H7 (cell line): ENCODE data around the gene ITIH3. TPM values are rescaled to one million over a fixed set of nuclear protein-coding genes. Genes with fewer than 3 reads are reported as not detected.
A peak's percentile ranks its signal among the peaks of the same experiment; 100 is the strongest.

Experiments used
- DNase-seq: peaks from one replicate; pipeline ENCODE4 v3.0.0; 2012
- H3K27me3 ChIP-seq: 2 replicates; pipeline ENCODE4 v1.6.0; 2011; ENCODE audit warnings: mild to moderate bottlenecking, low read length; ENCODE audit not compliant: control insufficient read depth, insufficient read depth
- H3K36me3 ChIP-seq: replicated peaks from 2 replicates; pipeline ENCODE4 v1.5.1; 2011; ENCODE audit warnings: low read length; ENCODE audit not compliant: control insufficient read depth, insufficient read depth
- H3K4me3 ChIP-seq: 2 replicates; pipeline ENCODE4 v1.5.1; 2011; ENCODE audit warnings: low read depth, mild to moderate bottlenecking, control low read depth, low read length, moderate library complexity; ENCODE audit not compliant: insufficient read depth
- total RNA-seq: library from RNA; depleted of rRNA; stranded (reverse); fragments of >200 nt; shearing (Covaris generic); gene quantifications from 2 replicates; pipeline ENCODE4 v1.2.3, GENCODE V29; 2014

The ITIH3 gene
- total RNA-seq, 1 experiment from 2014 or later: not detected

DNA sequence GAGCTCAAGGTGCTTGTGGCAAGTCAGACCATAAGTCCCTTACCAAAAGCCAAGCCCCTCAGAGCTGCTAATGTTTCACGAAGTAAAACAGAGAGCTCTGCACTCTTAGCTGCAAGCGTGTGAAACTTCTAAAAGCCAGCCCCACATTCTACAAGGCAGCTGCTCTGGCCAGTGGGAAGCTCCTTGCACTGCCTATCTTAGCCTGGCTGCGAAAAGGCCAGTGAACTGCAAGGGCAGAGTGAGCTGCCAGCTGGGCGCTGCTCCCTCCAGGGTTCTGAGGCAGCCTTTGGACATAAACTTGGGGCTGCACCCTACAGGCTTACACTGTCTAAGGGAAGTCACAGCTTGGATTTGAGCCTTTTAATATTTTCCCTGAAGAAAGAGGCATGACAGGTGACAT, 42.4 kb downstream of the ITIH3 start:
- no peak for DNase-seq
- Histone ChIP-seq H3K36me3 (peaks cover 4% of the 10 kb centered on the region), H3K27me3 (no peaks in the 10 kb centered on the region), H3K4me3 (no peak overlapping the region)

DNA sequence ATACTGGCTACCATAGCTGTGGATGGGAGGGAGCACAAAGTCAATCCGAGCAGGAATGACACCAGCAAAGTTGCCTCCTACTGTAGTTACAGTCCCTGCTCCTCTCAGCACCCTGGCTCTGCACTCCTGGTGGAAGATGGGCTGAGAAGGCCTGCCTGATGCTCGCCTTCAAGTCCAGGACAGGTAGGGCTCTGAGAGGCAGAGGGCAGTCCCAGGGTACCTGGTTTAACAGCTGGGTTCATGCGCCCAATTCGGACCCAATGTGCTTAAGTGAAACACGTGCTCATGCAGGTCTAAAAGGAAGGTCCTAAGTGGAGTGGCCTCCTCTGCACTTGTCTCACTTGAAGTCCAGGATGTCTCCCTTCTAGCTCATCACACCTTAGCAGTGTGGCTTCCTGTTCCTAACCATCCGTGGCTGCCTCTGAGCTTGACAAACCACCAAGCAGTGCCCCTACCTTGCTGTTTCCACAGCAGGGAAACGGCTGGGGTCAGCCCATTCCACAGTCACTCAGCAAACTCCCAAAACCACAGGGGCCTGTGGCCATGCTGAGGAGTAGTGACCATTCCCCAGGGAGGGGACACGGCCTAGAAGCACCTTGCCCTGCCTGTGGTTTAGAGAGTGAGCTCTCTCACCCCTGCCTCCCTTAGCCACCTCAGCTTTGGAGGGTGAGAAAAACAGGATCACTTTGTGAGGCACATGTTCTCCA, 44.1 kb downstream of the ITIH3 start:
- peaks cover 6% of the 10 kb centered on the region for H3K36me3 ChIP-seq
- no peak for DNase-seq
- no peak overlapping the region for H3K4me3 ChIP-seq
- H3K27me3 ChIP-seq: no peaks in the 10 kb centered on the region

DNA sequence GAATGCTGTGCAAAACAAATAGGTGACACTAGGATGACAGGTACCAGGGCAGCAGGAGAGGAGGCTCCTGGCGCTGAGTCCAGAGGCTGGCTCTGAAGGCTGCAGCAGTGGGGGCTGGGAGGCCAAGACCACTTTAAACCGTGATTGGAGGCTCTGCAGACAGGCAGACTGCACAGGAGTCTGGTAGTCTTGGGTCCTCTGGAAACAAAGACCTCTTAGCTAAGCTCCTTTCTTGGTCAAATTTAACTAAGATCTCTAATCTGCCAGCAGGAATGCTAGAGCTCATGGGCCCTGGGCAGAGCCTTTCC, 44.6 kb downstream of the ITIH3 start:
- DNase-seq: no peak
- no peaks in the 10 kb centered on the region for H3K27me3 ChIP-seq
- peaks cover 6% of the 10 kb centered on the region for H3K36me3 ChIP-seq
- no peak overlapping the region for H3K4me3 ChIP-seq

DNA sequence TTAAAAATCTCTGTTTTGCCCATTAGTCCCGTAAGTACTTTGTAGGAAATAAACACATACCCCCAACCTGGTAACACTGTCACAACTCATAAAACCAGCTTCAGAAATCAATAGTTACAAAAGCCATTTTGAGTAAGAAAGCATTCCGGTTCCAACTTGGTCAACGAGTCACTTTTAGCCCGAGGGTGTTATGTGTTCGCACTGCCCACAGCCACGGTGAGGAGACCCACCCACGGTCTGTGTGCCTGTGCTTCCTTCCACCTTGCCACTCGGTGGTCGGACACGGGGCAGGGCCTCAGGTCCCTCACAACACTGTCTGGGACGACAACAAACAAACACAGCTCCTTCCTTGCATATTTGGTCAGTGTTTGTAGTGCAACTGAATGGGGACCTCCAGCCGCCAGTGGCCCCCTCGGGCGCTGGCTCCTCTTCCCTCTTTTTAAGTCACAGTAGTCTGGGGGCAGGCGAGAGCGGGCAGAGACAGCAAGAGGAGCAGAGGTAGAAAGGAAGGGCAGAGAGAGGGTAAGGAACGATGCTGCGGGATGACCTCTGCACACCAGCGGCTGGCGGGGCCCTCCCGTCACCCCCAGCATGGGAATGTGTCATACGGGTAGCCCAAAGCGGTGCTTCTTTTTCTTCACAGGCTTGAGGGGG, 45.4 kb downstream of the ITIH3 start:
- H3K27me3 ChIP-seq: no peaks in the 10 kb centered on the region
- no peak overlapping the region for H3K4me3 ChIP-seq
- peaks cover 6% of the 10 kb centered on the region for H3K36me3 ChIP-seq
- no peak for DNase-seq

DNA sequence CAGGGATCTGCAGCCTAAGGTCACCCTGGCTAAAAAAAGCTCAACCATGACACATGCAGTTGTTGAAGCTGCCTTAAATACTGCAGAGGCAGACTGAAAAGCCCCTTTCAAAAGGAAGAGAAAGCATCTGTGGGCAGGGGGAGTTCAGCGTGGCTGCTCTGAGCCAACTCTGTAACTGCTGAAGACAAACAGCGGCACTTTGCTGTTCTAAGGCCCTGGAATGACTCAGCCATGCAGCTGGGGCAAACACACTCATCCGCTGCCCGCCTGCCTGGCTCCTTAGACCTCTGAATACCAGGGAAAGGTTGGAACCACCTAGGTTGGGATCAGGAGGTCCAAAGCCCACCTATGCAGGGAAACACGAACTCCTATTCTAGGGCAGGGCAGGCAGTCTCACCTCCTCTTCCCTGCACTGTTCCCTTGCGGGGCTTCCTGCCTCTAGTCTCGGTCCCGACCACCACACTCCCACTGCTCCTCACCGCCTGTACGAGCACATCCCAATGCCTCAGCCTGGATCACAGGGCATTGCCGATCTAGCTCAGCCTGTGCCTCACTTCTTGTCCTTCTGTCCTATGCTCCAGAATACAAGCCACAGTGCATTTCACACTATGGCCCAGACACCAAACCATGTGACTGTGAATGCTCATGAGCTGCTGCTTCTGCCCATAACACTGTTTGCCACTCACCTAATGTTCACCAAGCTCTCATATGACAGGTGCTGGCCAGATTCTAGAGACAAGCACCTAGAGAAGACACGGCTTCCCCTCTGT, 46.8 kb downstream of the ITIH3 start:
- Histone ChIP-seq H3K36me3 (peaks cover 6% of the 10 kb centered on the region), H3K27me3 (no peaks in the 10 kb centered on the region), H3K4me3 (no peak overlapping the region)
- DNase-seq: no peak

DNA sequence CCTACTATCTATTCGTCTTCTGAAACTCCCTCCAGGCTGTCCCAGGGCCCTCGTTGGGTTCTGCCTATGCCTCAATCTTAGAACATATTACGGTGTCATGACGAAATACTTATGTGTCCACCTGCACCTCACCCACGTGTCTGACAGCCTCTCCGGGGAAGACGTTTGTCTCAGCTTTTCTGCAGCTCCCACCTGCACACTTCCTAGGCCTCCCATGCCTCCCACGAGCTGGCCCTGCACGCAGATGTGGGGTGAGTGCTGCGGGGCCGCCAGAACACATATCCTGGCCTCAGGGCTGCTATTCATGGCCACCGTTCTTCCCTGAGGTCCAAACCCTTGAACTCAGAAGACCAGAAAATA, 47.4 kb downstream of the ITIH3 start:
- no peak overlapping the region for H3K4me3 ChIP-seq
- no peaks in the 10 kb centered on the region for H3K27me3 ChIP-seq
- no peak for DNase-seq
- H3K36me3 ChIP-seq: peaks cover 6% of the 10 kb centered on the region

DNA sequence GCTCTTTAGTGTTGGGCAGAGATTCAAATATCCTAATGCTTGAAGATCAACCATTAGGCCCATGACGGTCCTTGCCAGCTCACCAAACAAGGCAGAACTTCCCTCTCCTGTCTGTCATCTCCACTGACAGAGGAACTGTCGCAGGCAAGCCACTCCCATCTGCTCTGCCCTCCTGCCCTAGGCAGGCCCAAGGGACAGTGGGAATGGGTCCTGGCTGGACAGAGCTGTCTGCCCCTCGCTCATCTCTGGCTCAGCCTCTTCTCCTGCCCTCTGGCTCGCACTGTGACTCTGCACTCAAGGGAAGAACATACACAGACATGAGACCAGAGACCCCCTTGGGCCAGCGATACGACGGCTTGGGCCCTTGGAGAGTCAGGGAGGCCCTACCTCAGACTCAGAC, 47.8 kb downstream of the ITIH3 start:
- Histone ChIP-seq H3K36me3 (peaks cover 6% of the 10 kb centered on the region), H3K27me3 (no peaks in the 10 kb centered on the region), H3K4me3 (no peak overlapping the region)
- DNase-seq: no peak

DNA sequence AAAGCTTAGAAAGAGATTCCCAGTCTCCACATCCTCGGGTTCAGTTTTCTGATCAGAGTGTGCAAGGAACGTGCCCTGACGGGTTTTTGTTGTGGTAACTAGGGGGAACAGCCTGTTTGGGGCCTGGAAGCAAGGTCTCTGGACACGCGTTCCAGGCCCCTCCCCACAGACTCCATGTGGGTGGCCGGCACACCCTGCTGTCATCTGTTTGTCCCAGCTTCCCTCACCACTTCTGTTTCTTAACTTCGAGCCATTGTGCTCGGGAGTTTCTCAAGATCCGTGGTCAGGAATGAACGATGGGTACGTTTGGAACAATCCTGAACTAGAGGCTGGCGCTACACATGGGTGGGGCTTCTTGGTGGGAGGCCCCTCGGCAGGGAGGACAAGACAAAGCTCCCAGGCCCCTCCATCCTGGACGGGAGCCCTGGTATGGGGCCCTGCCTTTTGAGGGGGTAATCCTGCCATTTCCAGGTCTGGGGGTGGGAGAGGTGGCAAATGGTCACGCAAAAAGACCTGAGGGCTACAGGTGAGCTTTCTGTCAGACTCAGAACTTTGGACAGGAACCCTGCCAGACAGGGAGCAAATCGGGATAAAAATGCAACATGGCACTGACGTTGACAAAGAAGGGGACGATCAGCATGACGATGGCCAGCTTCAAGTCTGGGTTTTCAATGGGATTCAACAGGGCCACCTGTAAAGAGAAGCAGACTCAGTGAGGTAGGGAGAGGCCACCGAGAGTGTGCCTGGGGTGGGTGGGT, 48.7 kb downstream of the ITIH3 start:
- no peak for DNase-seq
- Histone ChIP-seq H3K27me3 (no peaks in the 10 kb centered on the region), H3K36me3 (peaks cover 6% of the 10 kb centered on the region)

DNA sequence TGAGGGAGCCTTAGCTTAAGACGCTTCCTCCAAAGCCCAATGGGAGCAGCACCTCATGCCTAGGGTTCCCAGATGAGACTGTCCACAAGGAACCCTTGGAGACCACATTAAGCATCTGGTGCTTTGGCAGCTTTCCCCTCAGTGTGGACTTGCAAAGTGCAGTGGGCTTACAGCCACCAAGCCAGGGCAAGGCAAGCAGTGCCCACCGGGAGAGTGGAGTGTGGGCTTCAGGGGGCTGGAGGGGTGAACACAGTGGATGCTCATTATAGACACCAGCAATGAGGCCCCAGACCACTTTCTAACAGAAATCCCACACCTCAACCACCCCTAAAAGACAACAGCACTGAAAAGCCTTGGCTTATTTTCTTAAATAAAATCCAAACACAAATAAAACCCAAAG, 49.3 kb downstream of the ITIH3 start:
- Histone ChIP-seq H3K4me3 (no peak overlapping the region), H3K36me3 (peaks cover 9% of the 10 kb centered on the region), H3K27me3 (no peaks in the 10 kb centered on the region)
- DNase-seq: no peak

More for the DNA sequence above, 48.7 kb downstream of the ITIH3 start:
- H3K4me3 ChIP-seq: no peak overlapping the region

DNA sequence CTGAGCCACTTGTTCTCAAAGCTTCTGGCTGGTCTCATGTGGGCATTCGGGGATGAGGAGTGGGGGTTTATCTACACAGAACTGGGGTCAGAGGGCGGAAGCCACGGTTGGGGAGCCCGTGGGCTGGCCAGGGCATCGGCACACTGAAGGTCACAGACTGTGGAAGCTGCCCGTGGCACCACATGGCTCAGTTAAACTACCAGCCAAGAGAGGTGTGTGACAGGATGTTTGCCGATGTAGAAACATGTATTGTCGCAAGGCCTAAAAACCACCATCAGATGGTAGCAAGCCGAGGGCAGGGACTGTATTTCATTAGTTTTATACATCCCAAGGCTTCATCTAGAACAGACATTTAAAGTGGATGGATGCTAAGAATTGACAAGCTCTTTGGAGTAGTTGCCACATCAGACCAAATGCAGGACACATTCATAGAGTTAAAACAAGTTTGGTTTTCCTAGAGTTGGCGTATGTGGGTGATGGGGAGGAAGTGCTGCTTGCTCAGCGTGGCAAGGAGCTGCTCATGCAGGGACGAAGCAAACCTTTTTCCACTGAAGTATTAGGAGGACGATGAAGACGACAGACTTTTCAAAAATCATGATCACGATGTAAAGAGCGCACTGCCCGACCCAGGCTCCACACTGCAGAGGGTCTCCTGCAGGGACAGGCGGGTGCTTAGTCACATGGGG, 49.8 kb downstream of the ITIH3 start:
- no peak overlapping the region for H3K4me3 ChIP-seq
- DNase-seq: no peak
- no peaks in the 10 kb centered on the region for H3K27me3 ChIP-seq
- H3K36me3 ChIP-seq: peaks cover 13% of the 10 kb centered on the region

DNA sequence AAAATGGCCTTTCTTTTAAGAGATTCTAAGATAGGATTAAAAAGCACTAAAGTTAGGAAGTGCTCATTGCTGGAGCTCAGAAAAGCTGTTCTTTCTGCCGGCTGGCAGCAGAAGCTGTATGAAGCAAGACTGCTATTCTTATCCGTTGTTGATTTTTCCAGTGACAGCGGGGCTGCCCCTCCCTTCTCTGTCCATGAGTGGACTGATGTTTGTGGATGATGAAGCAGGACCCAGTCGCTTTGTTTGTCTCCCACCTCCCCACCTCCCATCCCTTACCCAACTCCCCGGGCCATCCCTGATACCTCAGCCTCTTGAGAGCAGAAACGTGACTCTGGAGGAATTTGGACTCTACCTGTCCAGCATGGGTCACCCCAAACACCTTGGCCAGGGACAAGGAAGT, 50.6 kb downstream of the ITIH3 start:
- Histone ChIP-seq H3K36me3 (peaks cover 13% of the 10 kb centered on the region), H3K4me3 (no peak overlapping the region), H3K27me3 (no peaks in the 10 kb centered on the region)
- no peak for DNase-seq

DNA sequence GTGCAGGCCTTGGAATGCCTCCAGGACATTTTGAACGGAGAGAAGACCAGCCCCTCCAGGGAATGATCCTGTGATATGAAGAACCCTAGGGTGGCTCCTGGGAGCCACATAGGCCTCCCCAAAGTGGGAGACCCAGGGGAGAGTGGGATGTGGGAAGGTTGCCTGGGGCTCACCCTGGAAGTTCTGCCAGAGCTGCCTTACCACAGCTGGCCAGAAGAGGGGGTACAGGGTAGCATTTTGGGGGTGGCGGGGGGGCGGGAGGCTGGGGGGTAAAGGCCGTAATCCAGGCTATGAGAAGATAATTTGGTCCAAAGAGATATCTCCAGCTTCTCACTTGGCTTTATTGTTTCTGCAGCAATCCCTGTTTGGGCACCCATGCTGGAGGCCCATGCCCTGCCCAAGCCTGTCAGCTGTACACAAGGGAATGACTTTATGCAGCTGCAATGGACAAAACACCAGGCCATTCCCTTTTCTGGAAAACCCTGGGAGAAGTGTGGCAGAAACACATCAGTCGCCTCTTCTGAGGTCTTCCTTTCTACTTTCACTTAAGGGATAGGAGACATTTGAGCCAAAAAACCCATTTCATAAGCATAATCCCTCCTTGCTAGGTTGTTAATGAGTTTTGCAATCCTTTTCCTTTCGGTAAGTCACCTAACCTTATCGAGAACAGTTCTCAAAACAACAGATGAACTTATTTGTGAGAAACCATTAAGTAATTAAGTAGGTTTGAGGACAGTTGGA, 51.3 kb downstream of the ITIH3 start:
- H3K27me3 ChIP-seq: no peaks in the 10 kb centered on the region
- peaks cover 13% of the 10 kb centered on the region for H3K36me3 ChIP-seq
- H3K4me3 ChIP-seq: no peak overlapping the region
- DNase-seq: peak; percentile 82

DNA sequence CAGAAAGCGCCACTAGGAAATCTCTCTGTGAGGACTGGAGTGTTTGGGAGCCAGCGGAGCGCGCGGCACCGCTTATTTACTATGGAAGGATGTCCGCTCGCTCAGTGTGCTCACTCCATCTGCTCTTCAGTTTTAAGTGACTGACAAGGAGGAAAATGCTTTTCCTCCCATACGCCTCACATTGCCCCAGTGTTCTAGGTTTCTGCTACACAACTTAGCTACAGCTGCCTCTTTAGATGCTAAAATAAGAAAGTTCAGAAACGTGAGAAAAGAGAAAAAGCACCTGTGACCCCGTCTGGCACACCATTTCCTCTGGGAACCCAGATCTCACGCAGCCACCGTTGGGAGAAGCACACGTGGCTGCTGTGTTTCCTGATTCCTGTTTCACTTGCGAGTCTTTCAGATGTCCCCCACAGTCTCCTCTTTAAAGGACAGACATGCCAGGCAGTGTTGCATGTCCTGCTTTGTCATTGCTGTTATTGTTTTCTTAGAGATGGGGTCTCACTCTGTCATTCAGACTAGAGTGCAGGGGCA, 51.9 kb downstream of the ITIH3 start:
- H3K27me3 ChIP-seq: no peaks in the 10 kb centered on the region
- no peak overlapping the region for H3K4me3 ChIP-seq
- H3K36me3 ChIP-seq: peaks cover 13% of the 10 kb centered on the region
- no peak for DNase-seq
